Loucy (cell line): ENCODE data around the gene RUNX2.

Source experiments
- H2AFZ ChIP-seq: fragments of 200-600 bp; sonication (generic); 2 replicates; pipeline ENCODE4 v1.6.0; 2016; ENCODE audit warnings: antibody characterized with exemption, mild to moderate bottlenecking, low read length, moderate library complexity
- H3F3A ChIP-seq: fragments of 200-600 bp; 2 replicates; pipeline ENCODE4 v1.6.0; 2016; ENCODE audit warnings: antibody characterized with exemption, low read depth, mild to moderate bottlenecking
- H3K27me3 ChIP-seq: fragments of 200-600 bp; sonication (generic); 2 replicates; pipeline ENCODE4 v1.6.1; 2014; ENCODE audit warnings: low read length, mild to moderate bottlenecking; ENCODE audit not compliant: insufficient read depth, poor library complexity, severe bottlenecking
- H3K36me3 ChIP-seq: fragments of 200-600 bp; sonication (generic); 2 replicates; pipeline ENCODE4 v1.6.1; 2016; ENCODE audit warnings: low read length; ENCODE audit not compliant: insufficient read depth
- H3K4me1 ChIP-seq: fragments of 200-600 bp; sonication (generic); 2 replicates; pipeline ENCODE4 v1.5.1; 2014; ENCODE audit warnings: low read length, mild to moderate bottlenecking; ENCODE audit not compliant: insufficient read depth, poor library complexity, severe bottlenecking
- H3K4me2 ChIP-seq: fragments of 200-600 bp; sonication (generic); 2 replicates; pipeline ENCODE4 v1.6.0; 2014; ENCODE audit warnings: antibody characterized with exemption, low read length, low read depth, mild to moderate bottlenecking; ENCODE audit not compliant: poor library complexity, severe bottlenecking
- H3K4me3 ChIP-seq: fragments of 200-600 bp; sonication (generic); 2 replicates; pipeline ENCODE4 v1.5.1; 2014; ENCODE audit warnings: low read length, mild to moderate bottlenecking, mixed read lengths; ENCODE audit not compliant: poor library complexity, severe bottlenecking
- H3K79me2 ChIP-seq: fragments of 200-600 bp; sonication (generic); 2 replicates; pipeline ENCODE4 v1.6.1; 2014; ENCODE audit warnings: low read length; ENCODE audit not compliant: insufficient read depth
- H3K9ac ChIP-seq: fragments of 200-600 bp; sonication (generic); 2 replicates; pipeline ENCODE4 v1.6.0; 2014; ENCODE audit warnings: mild to moderate bottlenecking, low read depth, low read length, moderate library complexity; ENCODE audit not compliant: poor library complexity, severe bottlenecking
- H3K9me2 ChIP-seq: fragments of 200-600 bp; sonication (generic); replicated peaks from 2 replicates; pipeline ENCODE4 v1.6.1; 2016; ENCODE audit warnings: low read depth, low read length, mixed read lengths
- H3K9me3 ChIP-seq: fragments of 200-600 bp; sonication (generic); 2 replicates; pipeline ENCODE4 v1.6.1; 2014; ENCODE audit warnings: mild to moderate bottlenecking, antibody characterized with exemption, low read length, low read depth; ENCODE audit not compliant: insufficient read depth
- H4K20me1 ChIP-seq: fragments of 200-600 bp; sonication (generic); 2 replicates; pipeline ENCODE4 v1.6.0; 2014; ENCODE audit warnings: antibody characterized with exemption, low read length, mild to moderate bottlenecking; ENCODE audit not compliant: insufficient read depth, poor library complexity, severe bottlenecking
- EZH2phosphoT487 ChIP-seq: fragments of 200-600 bp; IDR thresholded peaks from 2 replicates; pipeline ENCODE4 v1.6.1; 2018; ENCODE audit warnings: antibody characterized with exemption, mild to moderate bottlenecking, moderate library complexity, borderline replicate concordance
- TF ChIP-seq, protein P1 (sequence below): fragments of 200-600 bp; sonication (generic); conservative IDR thresholded peaks from 2 replicates; pipeline ENCODE4 v1.5.1; 2014; ENCODE audit warnings: mild to moderate bottlenecking, antibody characterized with exemption, low read length

The RUNX2 gene

DNA sequence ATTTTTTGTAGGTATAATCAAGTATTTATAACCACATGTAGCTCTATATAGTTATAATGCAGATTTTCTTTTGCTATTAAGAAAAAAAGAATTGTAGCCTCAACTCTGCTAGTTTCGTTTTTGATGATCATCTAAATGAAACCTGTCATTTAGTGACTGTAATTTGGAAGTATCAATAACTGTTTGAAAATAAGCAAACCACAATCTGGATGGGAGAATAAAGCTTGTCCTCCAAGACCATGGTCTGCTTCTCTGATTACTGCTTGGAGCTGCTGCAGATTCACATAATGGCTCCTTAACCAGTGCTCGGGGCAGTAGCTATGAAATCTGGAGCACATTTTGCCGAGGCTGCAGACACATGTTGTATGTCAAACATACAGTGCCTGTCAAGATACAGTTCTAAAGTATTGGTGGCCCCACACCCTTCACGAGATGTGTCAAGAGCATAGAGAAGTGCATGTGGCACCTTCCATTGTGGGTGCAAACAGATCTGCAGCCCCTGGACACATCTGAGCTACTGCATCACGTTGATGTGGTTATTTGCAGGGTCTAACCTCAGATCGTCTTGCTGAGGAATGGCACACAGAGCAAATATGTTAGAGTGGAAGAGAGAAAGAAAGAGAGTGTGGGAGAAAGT is 305.3 kb downstream of the RUNX2 start:
- H3K4me1 ChIP-seq: peaks cover 33% of the 10 kb centered on the region
- H3K9ac ChIP-seq: no peak overlapping the region
- H3K27me3 ChIP-seq: no peaks in the 10 kb centered on the region
- no peaks in the 10 kb centered on the region for H3K9me2 ChIP-seq
- peaks cover 7% of the 10 kb centered on the region; the same call in 1 of the 2 replicates for H3F3A ChIP-seq
- H3K4me2 ChIP-seq: no peak overlapping the region
- TF ChIP-seq, protein P1, sequence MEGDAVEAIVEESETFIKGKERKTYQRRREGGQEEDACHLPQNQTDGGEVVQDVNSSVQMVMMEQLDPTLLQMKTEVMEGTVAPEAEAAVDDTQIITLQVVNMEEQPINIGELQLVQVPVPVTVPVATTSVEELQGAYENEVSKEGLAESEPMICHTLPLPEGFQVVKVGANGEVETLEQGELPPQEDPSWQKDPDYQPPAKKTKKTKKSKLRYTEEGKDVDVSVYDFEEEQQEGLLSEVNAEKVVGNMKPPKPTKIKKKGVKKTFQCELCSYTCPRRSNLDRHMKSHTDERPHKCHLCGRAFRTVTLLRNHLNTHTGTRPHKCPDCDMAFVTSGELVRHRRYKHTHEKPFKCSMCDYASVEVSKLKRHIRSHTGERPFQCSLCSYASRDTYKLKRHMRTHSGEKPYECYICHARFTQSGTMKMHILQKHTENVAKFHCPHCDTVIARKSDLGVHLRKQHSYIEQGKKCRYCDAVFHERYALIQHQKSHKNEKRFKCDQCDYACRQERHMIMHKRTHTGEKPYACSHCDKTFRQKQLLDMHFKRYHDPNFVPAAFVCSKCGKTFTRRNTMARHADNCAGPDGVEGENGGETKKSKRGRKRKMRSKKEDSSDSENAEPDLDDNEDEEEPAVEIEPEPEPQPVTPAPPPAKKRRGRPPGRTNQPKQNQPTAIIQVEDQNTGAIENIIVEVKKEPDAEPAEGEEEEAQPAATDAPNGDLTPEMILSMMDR: no peak
- no peak for TF ChIP-seq EZH2phosphoT487
- no peaks in the 10 kb centered on the region for H4K20me1 ChIP-seq
- H3K9me3 ChIP-seq: no peaks in the 10 kb centered on the region
- H3K79me2 ChIP-seq: no peaks in the 10 kb centered on the region
- no peak overlapping the region for H2AFZ ChIP-seq
- H3K4me3 ChIP-seq: no peak overlapping the region
- no peaks in the 10 kb centered on the region for H3K36me3 ChIP-seq

DNA sequence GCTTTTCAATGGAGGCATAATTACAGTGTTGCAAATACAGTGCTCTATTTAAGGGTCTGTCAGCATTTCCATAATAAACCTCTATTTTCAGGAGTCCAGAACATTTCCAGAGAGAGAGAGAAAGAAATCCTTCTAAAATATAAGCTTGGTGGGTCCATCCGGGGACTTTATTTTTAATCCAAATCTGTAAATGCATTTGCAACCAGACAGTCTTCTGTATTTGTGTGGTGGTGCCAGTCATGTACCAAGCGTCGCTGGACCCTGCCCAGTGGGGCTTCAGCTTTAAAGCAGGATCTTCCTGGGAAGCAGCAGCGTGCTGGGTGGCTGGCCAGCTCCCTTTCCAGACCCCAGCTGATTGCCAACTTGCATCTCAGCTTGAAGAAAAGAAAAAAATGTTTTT is 306.1 kb downstream of the RUNX2 start:
- Histone ChIP-seq H3K9ac (no peak overlapping the region), H3K79me2 (no peaks in the 10 kb centered on the region), H3K27me3 (no peaks in the 10 kb centered on the region), H4K20me1 (no peaks in the 10 kb centered on the region), H2AFZ (no peak overlapping the region), H3K4me3 (no peak overlapping the region), H3K4me2 (no peak overlapping the region), H3K9me2 (no peaks in the 10 kb centered on the region), H3F3A (peaks cover 11% of the 10 kb centered on the region; the same call in 1 of the 2 replicates), H3K4me1 (peaks cover 34% of the 10 kb centered on the region), H3K36me3 (no peaks in the 10 kb centered on the region), H3K9me3 (no peaks in the 10 kb centered on the region)
- TF ChIP-seq, protein P1: no peak
- TF ChIP-seq EZH2phosphoT487: no peak

DNA sequence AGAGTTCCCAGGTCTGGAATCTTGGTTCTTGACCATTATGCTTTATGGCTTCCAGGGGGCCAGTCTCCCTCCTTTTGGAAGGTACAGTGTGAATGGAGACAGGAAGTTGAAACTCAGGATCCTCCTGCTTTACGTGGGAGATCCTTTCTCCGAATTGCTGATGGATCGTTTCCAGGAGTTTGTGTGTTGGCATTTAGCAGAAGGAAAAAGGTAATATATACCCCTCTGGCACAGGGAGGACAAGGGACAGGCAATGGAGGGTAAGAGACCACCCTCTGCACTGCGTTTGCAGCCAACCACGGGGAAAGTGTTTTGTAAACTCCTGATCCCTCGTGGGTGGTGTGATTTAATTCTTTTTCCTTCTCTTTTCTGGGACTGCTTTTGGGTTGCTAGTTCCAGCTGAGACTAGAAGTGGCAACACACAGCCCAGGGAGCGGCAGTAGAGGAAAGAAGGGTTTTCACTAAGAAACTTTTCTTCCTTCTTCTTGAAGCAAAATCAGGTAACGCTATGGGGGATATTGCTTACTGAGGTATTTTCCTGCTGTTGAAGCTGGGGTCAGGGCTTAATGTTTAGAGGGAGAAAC is 307.2 kb downstream of the RUNX2 start:
- H3K9ac ChIP-seq: no peak overlapping the region
- H3K9me3 ChIP-seq: no peaks in the 10 kb centered on the region
- H3K4me1 ChIP-seq: peaks cover 45% of the 10 kb centered on the region
- no peaks in the 10 kb centered on the region for H4K20me1 ChIP-seq
- no peaks in the 10 kb centered on the region for H3K79me2 ChIP-seq
- H3K9me2 ChIP-seq: no peaks in the 10 kb centered on the region
- TF ChIP-seq, protein P1: no peak
- no peak for TF ChIP-seq EZH2phosphoT487
- no peak overlapping the region for H3K4me3 ChIP-seq
- no peaks in the 10 kb centered on the region for H3K27me3 ChIP-seq
- no peaks in the 10 kb centered on the region for H3K36me3 ChIP-seq
- no peak overlapping the region for H3K4me2 ChIP-seq
- H2AFZ ChIP-seq: no peak overlapping the region
- peaks cover 11% of the 10 kb centered on the region; the same call in 1 of the 2 replicates for H3F3A ChIP-seq
